Testis (tissue), 2 donors: Measurements from ENCODE around the gene PARP2.

Experiments
- CTCF ChIP-seq, 3 experiments: fragments of 450-650 bp in 2 of 3; fragments of 200-600 bp in 1 of 3; sonication (generic) in 1 of 3; IDR thresholded peaks; one replicate each; pipeline ENCODE4 v1.5.1; 2016 to 2019; ENCODE audit warnings: antibody characterized with exemption in 3 of 3, mild to moderate bottlenecking in 2 of 3, moderate library complexity in 1 of 3
- POLR2A ChIP-seq: fragments of 450-650 bp; IDR thresholded peaks from one replicate; pipeline ENCODE4 v1.6.1; 2017; ENCODE audit warnings: antibody characterized with exemption, mild to moderate bottlenecking, moderate library complexity

GRCh38 chr14:20384886-20385285 is 41.5 kb downstream of the PARP2 start:
- no peak for TF ChIP-seq CTCF (IDR thresholded peaks at IDR 0.05)
- TF ChIP-seq POLR2A = no peak
